ENCODE data around the gene SESN2. TPM values are rescaled to one million over a fixed set of nuclear protein-coding genes. Genes with fewer than 3 reads are reported as not detected.
A peak's percentile ranks its signal among the peaks of the same experiment; 100 is the strongest.

The SESN2 gene
- total RNA-seq, 1 experiment from 2014 or later = 36.8 TPM

- no peaks in the 10 kb centered on the region for H3K9me2 ChIP-seq (ENCODE audit: insufficient read depth)
- RAD21 ChIA-PET (ENCODE audit: low non-redundant PET in 1 of 2, low total read pairs in 2 of 2, uncharacterized antibody in 2 of 2, unreplicated experiment in 2 of 2) = interaction anchor here (0.6 to 1.9 kb wide), 9 partner anchors 12 to 391 kb away, joined by 3 to 24 read pairs (median 4); partner anchors contain the start of genes PHACTR4 (in 2 of the 2), ATP5IF1 (in 1 of the 2) and MED18 (in 1 of the 2)
- no peaks in the 10 kb centered on the region for H4K20me1 ChIP-seq (ENCODE audit: insufficient read depth)
- no peaks in the 10 kb centered on the region for H3K36me3 ChIP-seq (ENCODE audit: control insufficient read depth in 1 of 2, insufficient read depth in 2 of 2, low read length in 2 of 2)
- POLR2A ChIA-PET = interaction anchor here (0.5 to 5.4 kb wide), 22 partner anchors 10 to 400 kb away, joined by 3 to 61 read pairs (median 6); partner anchors contain the start of genes ATP5IF1, MED18, PHACTR4 and RCC1
- ATAC-seq (peak; percentile 65), DNase-seq (ENCODE audit: low read depth, low spot score) (peak; percentile 64)
- H3K4me3 ChIP-seq (replicated peaks in 1 of 2; ENCODE audit: low read depth in 1 of 2, low read length in 2 of 2) = peak overlapping the region; percentile 28 to 45
- H3K9me3 ChIP-seq (ENCODE audit: control insufficient read depth in 1 of 2, insufficient read depth in 1 of 2, low read depth in 1 of 2, low read length in 2 of 2) = no peaks in the 10 kb centered on the region
- H2AFZ ChIP-seq (ENCODE audit: low read depth, low read length, poor library complexity, severe bottlenecking) = peak overlapping the region; percentile 27
- peak overlapping the region; percentile 84 for H3K4me2 ChIP-seq (ENCODE audit: low read length)
- peak overlapping the region; percentile 43 for H3K9ac ChIP-seq (ENCODE audit: low read length)
- intact Hi-C loops (cut with micrococcal nuclease) = loop anchor here (1.0 to 5.0 kb wide), 4 partner anchors 104 to 354 kb away; partner anchors contain the start of gene RCC1
- BruUV-seq (replicated peaks) = no TSS peak
- no peaks in the 10 kb centered on the region for H3K79me2 ChIP-seq (ENCODE audit: insufficient read depth, low read length)
- no peak for TF ChIP-seq EZH2 (IDR thresholded peaks at IDR 0.05)
- TF ChIP-seq RAD21 (IDR thresholded peaks at IDR 0.05; ENCODE audit: low read depth) = peak; percentile 95
- TF ChIP-seq CTCF (IDR thresholded peaks at IDR 0.05 in 2 of 3, conservative IDR thresholded peaks at IDR 0.05 in 1 of 3; ENCODE audit: borderline replicate concordance in 1 of 3, insufficient read depth in 1 of 3, low read depth in 2 of 3, low read length in 2 of 3) = peak; percentile 84 to 99 (median 95)
- no peak for TF ChIP-seq REST (IDR thresholded peaks at IDR 0.05; ENCODE audit: low read depth)
- no peak for TF ChIP-seq EZH2phosphoT487 (IDR thresholded peaks at IDR 0.05; ENCODE audit: borderline replicate concordance)
- TF ChIP-seq ELF1 (IDR thresholded peaks at IDR 0.05; ENCODE audit: borderline replicate concordance, low read depth) = no peak
- no peak for TF ChIP-seq CBX3 (IDR thresholded peaks at IDR 0.05; ENCODE audit: low read depth)
- TF ChIP-seq SIN3A (IDR thresholded peaks at IDR 0.05; ENCODE audit: low read depth) = no peak
- no peak for TF ChIP-seq YY1 (IDR thresholded peaks at IDR 0.05; ENCODE audit: extremely low read depth, insufficient replicate concordance, low read depth, low read length)
- TF ChIP-seq TCF7L2 (IDR thresholded peaks at IDR 0.05; ENCODE audit: borderline replicate concordance, extremely low read depth, insufficient read depth, insufficient read length) = no peak
- TF ChIP-seq ZNF274 (IDR thresholded peaks at IDR 0.05; ENCODE audit: low read depth, low read length) = no peak
- peak overlapping the region; percentile 74 for H3K27ac ChIP-seq (ENCODE audit: low read depth, low read length)
- H3K27me3 ChIP-seq (ENCODE audit: insufficient read depth, low read length) = no peaks in the 10 kb centered on the region
- CTCF ChIA-PET = interaction anchor here (0.6 to 2.7 kb wide), 29 partner anchors 8 to 629 kb away, joined by 3 to 73 read pairs (median 5); partner anchors contain the start of genes ATP5IF1, MED18, PHACTR4 and SESN2
- H3K4me1 ChIP-seq (ENCODE audit: control insufficient read depth in 1 of 2, insufficient read depth in 2 of 2, low read length in 2 of 2) = peaks cover 33 to 35% of the 10 kb centered on the region in 2 experiments
Measured at GRCh38 chr1:28248273-28249012, 10.9 kb upstream of the SESN2 start.
